Upper lobe of left lung (tissue), 6 donors: ENCODE measurements around the gene BTC. TPM values are rescaled to one million over a fixed set of nuclear protein-coding genes. Genes with fewer than 3 reads are reported as not detected.

Source experiments
- ATAC-seq, 2 donors: fragments of 200-7000 bp; cut with Tn5 transposase; one replicate each; pipeline ENCODE4 v1.9.1; 2022; ENCODE audit warnings: mild to moderate bottlenecking in 2 of 2, moderate library complexity in 2 of 2; ENCODE audit not compliant: low FRiP score in 2 of 2
- DNase-seq, 2 donors: peaks; one replicate each; pipeline ENCODE4 v3.0.0-alpha.2; 2019 to 2020
- H3K27ac ChIP-seq, 4 donors: fragments of 200-600 bp; sonication (generic); one replicate each; pipeline ENCODE4 v1.5.1; 2016 to 2019
- H3K27me3 ChIP-seq, 4 donors: fragments of 200-600 bp; sonication (generic); one replicate each; pipeline ENCODE4 v1.5.1; 2017 to 2019
- H3K36me3 ChIP-seq, 4 donors: fragments of 200-600 bp; sonication (generic); one replicate each; pipeline ENCODE4 v1.5.1; 2016 to 2019
- H3K4me1 ChIP-seq, 4 donors: fragments of 200-600 bp; sonication (generic); one replicate each; pipeline ENCODE4 v1.5.1; 2018 to 2019
- H3K4me3 ChIP-seq, 4 donors: fragments of 200-600 bp; sonication (generic); one replicate each; pipeline ENCODE4 v1.5.1; 2017 to 2019; ENCODE audit warnings: mild to moderate bottlenecking in 2 of 4, moderate library complexity in 1 of 4
- H3K9me3 ChIP-seq, 4 donors: fragments of 200-600 bp; sonication (generic); one replicate each; pipeline ENCODE4 v1.5.1; 2018 to 2019
- CTCF ChIP-seq, 6 experiments: fragments of 450-650 bp in 4 of 6; fragments of 200-600 bp in 2 of 6; sonication (generic) in 2 of 6; IDR thresholded peaks; one replicate each; pipeline ENCODE4 v1.5.1; 2016 to 2019; ENCODE audit warnings: antibody characterized with exemption in 6 of 6
- EP300 ChIP-seq, 4 donors: sonication (generic); formaldehyde crosslinking; IDR thresholded peaks; one replicate each; pipeline ENCODE4 v1.5.1; 2017; ENCODE audit warnings: antibody characterized with exemption in 4 of 4, control low read depth in 2 of 4
- POLR2A ChIP-seq, 4 donors: fragments of 450-650 bp; IDR thresholded peaks; one replicate each; pipeline ENCODE4 v1.5.1; 2016 to 2017; ENCODE audit warnings: antibody characterized with exemption in 4 of 4, mild to moderate bottlenecking in 2 of 4
- POLR2AphosphoS5 ChIP-seq, 2 donors: sonication (generic); formaldehyde crosslinking; IDR thresholded peaks; one replicate each; pipeline ENCODE4 v1.5.1; 2017; ENCODE audit warnings: antibody characterized with exemption in 2 of 2
- WGBS, 2 donors: methylation state at CpG; one replicate each; pipeline ENCODE4 v1.1.5; 2017 to 2018; 5-methylcytosine and 5-hydroxymethylcytosine counted together
- total RNA-seq, 6 donors: library from RNA; depleted of rRNA in 4 of 6; stranded (reverse); fragments of >200 nt in 4 of 6; gene quantifications; one replicate each; pipeline versions ENCODE4 v1.1.0 to v1.2.1, GENCODE V29; 2016 to 2021
- donor health status: DM: no; HTN: no; CAD: no; lungs with moderate emphysema.
- donor health status: DM: no; HTN: yes; CAD: no; lungs with severe emphysema.

BTC gene
- total RNA-seq, 6 donors from 2014 or later: 1.6 to 8.1 (median 5.9) TPM

- Histone ChIP-seq H3K36me3 (no peaks in the 10 kb centered on the region), H3K9me3 (no peaks in the 10 kb centered on the region), H3K4me1 (peaks cover 0 to 5% (median 0%) of the 10 kb centered on the region in 4 donors), H3K27me3 (no peaks in the 10 kb centered on the region), H3K27ac (no peak overlapping the region), H3K4me3 (no peak overlapping the region)
- no peak for ATAC-seq
- TF ChIP-seq POLR2A (IDR thresholded peaks at IDR 0.05): no peak
- no peak for TF ChIP-seq POLR2AphosphoS5 (IDR thresholded peaks at IDR 0.05)
- TF ChIP-seq EP300 (IDR thresholded peaks at IDR 0.05): no peak
- no peak for TF ChIP-seq CTCF (IDR thresholded peaks at IDR 0.05)
- DNase-seq: no peak
- 49 to 61% methylated on average over 2 of the region's 2 CpGs for WGBS, 2 donors
These were observed 25.3 kb downstream of the BTC start for GRCh38 chr4:74768857-74769525.

GRCh38 chr4:74764119-74764518 lies 30.2 kb downstream of the BTC start:
- DNase-seq (no peak), ATAC-seq (no peak)
- no peaks in the 10 kb centered on the region for H3K27me3 ChIP-seq
- H3K4me1 ChIP-seq: no peaks in the 10 kb centered on the region
- WGBS, 2 donors: 87 to 90% methylated on average over 2 of the region's 2 CpGs
- no peak overlapping the region for H3K4me3 ChIP-seq
- TF ChIP-seq EP300 (IDR thresholded peaks at IDR 0.05) (no peak), POLR2A (IDR thresholded peaks at IDR 0.05) (no peak), POLR2AphosphoS5 (IDR thresholded peaks at IDR 0.05) (no peak)
- no peaks in the 10 kb centered on the region for H3K36me3 ChIP-seq
- H3K9me3 ChIP-seq: no peaks in the 10 kb centered on the region
- no peak overlapping the region for H3K27ac ChIP-seq

GRCh38 chr4:74758551-74759145 lies 35.7 kb downstream of the BTC start:
- 50 to 71% methylated on average over 5 of the region's 5 CpGs for WGBS, 2 donors
- Histone ChIP-seq H3K27me3 (no peaks in the 10 kb centered on the region), H3K36me3 (no peaks in the 10 kb centered on the region), H3K9me3 (no peaks in the 10 kb centered on the region), H3K4me3 (no peak overlapping the region), H3K27ac (no peak overlapping the region), H3K4me1 (peaks cover 0 to 3% (median 0%) of the 10 kb centered on the region in 4 donors)
- TF ChIP-seq CTCF (IDR thresholded peaks at IDR 0.05) (no peak), EP300 (IDR thresholded peaks at IDR 0.05) (no peak), POLR2A (IDR thresholded peaks at IDR 0.05) (no peak), POLR2AphosphoS5 (IDR thresholded peaks at IDR 0.05) (no peak)
- ATAC-seq (no peak), DNase-seq (no peak)

- no peak overlapping the region for H3K4me3 ChIP-seq
- peaks cover 0 to 3% (median 0%) of the 10 kb centered on the region in 4 donors for H3K4me1 ChIP-seq
- no peaks in the 10 kb centered on the region for H3K27me3 ChIP-seq
- no peaks in the 10 kb centered on the region for H3K36me3 ChIP-seq
- H3K27ac ChIP-seq: no peak overlapping the region
- DNase-seq (no peak), ATAC-seq (no peak)
- no peaks in the 10 kb centered on the region for H3K9me3 ChIP-seq
- TF ChIP-seq POLR2AphosphoS5 (IDR thresholded peaks at IDR 0.05) (no peak), EP300 (IDR thresholded peaks at IDR 0.05) (no peak), POLR2A (IDR thresholded peaks at IDR 0.05) (no peak), CTCF (IDR thresholded peaks at IDR 0.05) (no peak)
These were observed 37.2 kb downstream of the BTC start for GRCh38 chr4:74757136-74757535.

- no peaks in the 10 kb centered on the region for H3K27me3 ChIP-seq
- H3K4me1 ChIP-seq: peaks cover 0 to 3% (median 0%) of the 10 kb centered on the region in 4 donors
- peak overlapping the region in 1 of 4 donors; percentile 1 for H3K4me3 ChIP-seq
- H3K36me3 ChIP-seq: no peaks in the 10 kb centered on the region
- peak overlapping the region in 1 of 4 donors; percentile 76 for H3K27ac ChIP-seq
- DNase-seq: peak; percentile 13 to 70
- TF ChIP-seq POLR2A (IDR thresholded peaks at IDR 0.05): peak in 1 of 4 donors; percentile 21
- TF ChIP-seq CTCF (IDR thresholded peaks at IDR 0.05): no peak
- peak; percentile 20 to 34 for TF ChIP-seq POLR2AphosphoS5 (IDR thresholded peaks at IDR 0.05)
- TF ChIP-seq EP300 (IDR thresholded peaks at IDR 0.05): peak in 2 of 4 donors; percentile 12 to 55
- 48 to 50% methylated on average over 5 to 7 of the region's 7 CpGs for WGBS, 2 donors
- peak; percentile 64 to 86 for ATAC-seq
- no peaks in the 10 kb centered on the region for H3K9me3 ChIP-seq
These were observed 38.8 kb downstream of the BTC start for GRCh38 chr4:74755486-74755885.
